Neutrophil (primary cell): ENCODE results near the gene MARCHF9.

Source experiments
- H3K27ac ChIP-seq: fragments of 200-600 bp; sonication (generic); 2 replicates; pipeline ENCODE4 v1.5.1; 2016; ENCODE audit warnings: mild to moderate bottlenecking, moderate library complexity
- H3K27me3 ChIP-seq: fragments of 200-600 bp; sonication (generic); 2 replicates; pipeline ENCODE4 v1.6.0; 2016; ENCODE audit warnings: mild to moderate bottlenecking
- H3K36me3 ChIP-seq: fragments of 200-600 bp; sonication (generic); 2 replicates; pipeline ENCODE4 v1.5.1; 2017
- H3K4me1 ChIP-seq, 2 experiments: fragments of 200-600 bp in 1 of 2; sonication (generic) in 1 of 2; 1 replicate in 1 of 2; 2 replicates in 1 of 2; pipeline versions ENCODE4 v1.5.1 to v1.6.1; 2013 to 2016; ENCODE audit warnings: low read depth in 1 of 2, low read length in 1 of 2, mild to moderate bottlenecking in 1 of 2, moderate library complexity in 1 of 2; ENCODE audit not compliant: control insufficient read depth in 1 of 2, insufficient read depth in 1 of 2
- H3K4me3 ChIP-seq, 2 experiments: fragments of 200-600 bp in 1 of 2; sonication (generic) in 1 of 2; 1 replicate in 1 of 2; 2 replicates in 1 of 2; pipeline ENCODE4 v1.5.1; 2013 to 2016; ENCODE audit warnings: low read depth in 1 of 2, low read length in 1 of 2, mild to moderate bottlenecking in 1 of 2, moderate library complexity in 1 of 2
- H3K9me3 ChIP-seq: fragments of 200-600 bp; sonication (generic); 2 replicates; pipeline ENCODE4 v1.5.1; 2016
- TF ChIP-seq, protein P1 (sequence below): fragments of 200-600 bp; sonication (generic); IDR thresholded peaks from 2 replicates; pipeline ENCODE4 v1.5.1; 2016; ENCODE audit warnings: antibody characterized with exemption

MARCHF9 gene

DNA sequence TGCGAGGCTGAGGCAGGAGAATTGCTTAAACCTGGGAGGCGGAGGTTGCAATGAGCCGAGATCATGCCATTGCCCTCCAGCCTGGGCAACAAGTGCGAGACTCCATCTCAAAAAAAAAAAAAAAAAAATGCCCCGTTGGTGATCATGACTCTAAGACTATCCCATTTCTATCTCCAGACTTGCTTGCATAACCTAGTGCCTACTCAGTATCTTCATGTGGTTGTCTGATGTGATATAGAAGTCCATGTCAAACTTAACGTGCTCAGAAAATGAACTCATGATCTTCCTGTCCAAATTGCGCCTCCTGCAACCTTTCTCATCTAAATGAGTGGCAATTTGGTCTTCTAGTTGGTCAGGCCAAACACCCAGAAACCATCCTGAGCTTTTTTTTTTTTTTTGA, 23.0 kb downstream of the MARCHF9 start:
- Histone ChIP-seq H3K27me3 (peaks cover 6% of the 10 kb centered on the region), H3K36me3 (no peaks in the 10 kb centered on the region), H3K9me3 (no peaks in the 10 kb centered on the region), H3K4me3 (no peak overlapping the region), H3K4me1 (peaks cover 22 to 26% of the 10 kb centered on the region in 2 experiments), H3K27ac (no peak overlapping the region)
- TF ChIP-seq, protein P1, sequence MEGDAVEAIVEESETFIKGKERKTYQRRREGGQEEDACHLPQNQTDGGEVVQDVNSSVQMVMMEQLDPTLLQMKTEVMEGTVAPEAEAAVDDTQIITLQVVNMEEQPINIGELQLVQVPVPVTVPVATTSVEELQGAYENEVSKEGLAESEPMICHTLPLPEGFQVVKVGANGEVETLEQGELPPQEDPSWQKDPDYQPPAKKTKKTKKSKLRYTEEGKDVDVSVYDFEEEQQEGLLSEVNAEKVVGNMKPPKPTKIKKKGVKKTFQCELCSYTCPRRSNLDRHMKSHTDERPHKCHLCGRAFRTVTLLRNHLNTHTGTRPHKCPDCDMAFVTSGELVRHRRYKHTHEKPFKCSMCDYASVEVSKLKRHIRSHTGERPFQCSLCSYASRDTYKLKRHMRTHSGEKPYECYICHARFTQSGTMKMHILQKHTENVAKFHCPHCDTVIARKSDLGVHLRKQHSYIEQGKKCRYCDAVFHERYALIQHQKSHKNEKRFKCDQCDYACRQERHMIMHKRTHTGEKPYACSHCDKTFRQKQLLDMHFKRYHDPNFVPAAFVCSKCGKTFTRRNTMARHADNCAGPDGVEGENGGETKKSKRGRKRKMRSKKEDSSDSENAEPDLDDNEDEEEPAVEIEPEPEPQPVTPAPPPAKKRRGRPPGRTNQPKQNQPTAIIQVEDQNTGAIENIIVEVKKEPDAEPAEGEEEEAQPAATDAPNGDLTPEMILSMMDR: no peak

DNA sequence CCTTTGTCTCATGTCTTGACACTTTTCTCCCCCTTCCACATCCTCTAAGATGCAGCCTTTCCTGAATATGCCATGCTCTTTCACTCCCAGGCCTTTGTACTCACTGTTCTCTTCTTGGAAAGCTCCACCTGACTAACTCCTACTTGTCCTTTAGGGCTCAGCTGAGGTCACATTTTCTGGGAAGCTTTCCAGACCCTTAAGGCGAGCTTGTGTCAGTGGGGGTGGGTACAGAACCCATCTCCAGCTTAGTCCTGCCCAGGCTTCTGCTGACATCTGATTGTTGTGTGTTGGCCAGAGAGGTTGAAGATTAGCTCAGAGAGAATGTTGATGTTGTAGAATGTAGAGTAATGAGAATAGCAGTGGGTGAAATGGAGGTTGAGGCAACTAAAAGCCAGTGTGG, 24.8 kb downstream of the MARCHF9 start:
- peaks cover 26 to 30% of the 10 kb centered on the region in 2 experiments for H3K4me1 ChIP-seq
- H3K27ac ChIP-seq: no peak overlapping the region
- no peak overlapping the region for H3K4me3 ChIP-seq
- no peaks in the 10 kb centered on the region for H3K27me3 ChIP-seq
- TF ChIP-seq, protein P1: no peak
- no peaks in the 10 kb centered on the region for H3K36me3 ChIP-seq
- no peaks in the 10 kb centered on the region for H3K9me3 ChIP-seq

DNA sequence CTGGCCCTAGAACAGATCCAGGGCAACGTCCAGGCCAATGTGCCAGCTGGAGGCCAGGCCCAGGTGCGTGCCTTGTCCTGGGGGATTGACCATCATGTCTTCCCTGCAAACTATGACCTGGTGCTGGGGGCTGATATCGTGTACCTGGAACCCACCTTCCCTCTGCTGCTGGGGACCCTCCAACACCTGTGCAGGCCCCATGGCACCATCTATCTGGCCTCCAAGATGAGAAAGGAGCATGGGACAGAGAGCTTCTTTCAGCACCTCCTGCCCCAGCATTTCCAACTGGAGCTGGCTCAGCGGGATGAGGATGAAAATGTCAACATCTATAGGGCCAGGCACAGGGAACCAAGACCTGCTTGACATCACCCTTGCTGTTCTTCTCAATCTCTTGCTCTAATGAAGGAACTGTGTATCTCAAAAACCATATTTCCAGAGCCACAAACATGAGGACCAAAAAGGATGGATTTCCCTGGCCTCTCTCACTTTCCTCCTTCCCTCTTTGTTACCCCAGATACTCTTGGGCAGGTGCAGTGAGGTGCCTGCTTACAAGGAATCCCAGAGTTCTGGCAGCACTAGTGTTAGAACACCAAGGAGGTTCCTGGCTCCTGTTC, 25.5 kb downstream of the MARCHF9 start:
- Histone ChIP-seq H3K27ac (peak overlapping the region; percentile 41), H3K36me3 (peaks cover under 1% of the 10 kb centered on the region), H3K9me3 (no peaks in the 10 kb centered on the region)

DNA sequence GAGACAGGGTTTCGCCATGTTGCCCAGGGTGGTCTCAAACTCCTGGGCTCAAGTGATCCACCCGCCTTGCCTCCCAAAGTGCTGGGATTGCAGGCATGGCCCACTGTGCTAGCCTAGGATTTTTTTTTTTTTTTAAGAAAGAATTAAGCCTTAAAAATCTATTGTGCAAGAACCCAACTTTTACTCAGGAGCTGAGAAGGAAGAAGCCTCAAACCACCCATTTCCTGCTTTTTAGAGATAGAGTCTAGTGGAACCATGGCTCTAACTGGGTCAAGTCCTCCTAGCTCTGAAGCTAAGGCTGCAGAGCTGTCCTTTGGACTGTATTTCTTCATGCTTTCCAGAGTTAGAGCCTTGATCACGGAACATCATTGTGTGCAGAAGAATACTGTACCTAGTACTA, 26.3 kb downstream of the MARCHF9 start:
- TF ChIP-seq, protein P1: no peak
- Histone ChIP-seq H3K4me3 (no peak overlapping the region), H3K27ac (peak overlapping the region; percentile 41), H3K27me3 (no peaks in the 10 kb centered on the region), H3K4me1 (peaks cover 26 to 30% of the 10 kb centered on the region in 2 experiments), H3K36me3 (peaks cover 9% of the 10 kb centered on the region), H3K9me3 (no peaks in the 10 kb centered on the region)

More for the DNA sequence above, 25.5 kb downstream of the MARCHF9 start:
- TF ChIP-seq, protein P1: no peak
- Histone ChIP-seq H3K4me1 (peaks cover 26 to 30% of the 10 kb centered on the region in 2 experiments), H3K4me3 (no peak overlapping the region), H3K27me3 (no peaks in the 10 kb centered on the region)

DNA sequence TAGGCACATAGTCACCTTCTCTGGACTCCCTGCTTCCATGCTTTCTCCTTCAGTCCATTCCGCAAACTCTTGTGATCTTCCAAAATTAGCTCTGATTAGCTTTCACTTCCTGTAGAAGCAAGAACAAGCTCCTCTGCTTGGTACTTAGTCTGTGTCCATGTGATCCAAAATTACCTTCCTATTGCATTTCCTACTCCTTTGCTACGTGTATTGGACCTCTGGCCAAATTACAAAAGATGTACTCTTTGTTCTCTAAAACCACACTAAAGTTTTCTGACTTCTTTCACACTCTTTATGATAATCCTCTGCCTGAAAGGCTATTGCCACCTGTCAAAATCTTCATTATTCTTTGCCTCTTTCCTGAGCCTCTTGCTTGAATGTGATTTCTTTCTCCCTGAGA, 26.9 kb downstream of the MARCHF9 start:
- Histone ChIP-seq H3K4me1 (peaks cover 26 to 30% of the 10 kb centered on the region in 2 experiments), H3K27me3 (no peaks in the 10 kb centered on the region), H3K4me3 (no peak overlapping the region), H3K9me3 (no peaks in the 10 kb centered on the region), H3K36me3 (peaks cover 15% of the 10 kb centered on the region), H3K27ac (peak overlapping the region; percentile 41)
- TF ChIP-seq, protein P1: no peak
